Ramos (cell line): Measurements from ENCODE around the gene MAP1LC3C.
"Not testable (repeated sequence)": the region's sequence is repeated elsewhere in the genome, so short reads cannot be mapped to it uniquely, and the experiment has no call there.

Experiments
- in situ Hi-C: fragments of 300-500 bp; cut with MboI; formaldehyde crosslinking; loops from one replicate; pipeline ENCODE4 v1.14.3; 2022; ENCODE audit warnings: low sequenced_read_pairs; ENCODE audit not compliant: unreplicated experiment

The MAP1LC3C gene

DNA sequence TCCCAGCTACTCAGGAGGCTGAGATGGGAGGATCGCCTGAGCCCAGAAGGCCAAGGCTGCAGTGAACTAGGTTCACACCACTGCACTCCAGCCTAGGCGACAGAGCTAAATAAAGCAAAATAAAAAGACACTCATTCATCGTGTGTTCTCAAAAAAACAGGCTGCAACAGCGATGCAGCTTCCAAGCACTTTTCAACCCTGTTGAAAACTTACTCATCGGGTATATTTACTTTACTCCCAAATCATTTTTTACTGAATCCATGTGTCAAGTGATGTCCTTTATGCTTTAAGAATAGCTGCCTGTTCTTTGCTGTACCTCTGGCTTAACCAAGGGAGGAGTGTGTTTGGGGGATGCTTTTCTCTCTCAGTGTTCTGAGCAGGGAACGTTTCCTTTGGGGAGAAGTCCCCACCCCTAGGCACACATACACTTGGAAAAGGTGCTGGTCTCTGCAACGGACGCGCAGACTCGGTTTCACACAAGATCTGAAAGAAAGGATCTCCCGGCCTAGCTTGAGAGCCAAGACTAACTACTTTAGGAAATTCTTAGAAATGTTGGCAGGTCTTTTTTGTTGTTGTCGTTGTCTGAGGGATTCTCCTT, 1.4 kb downstream of the MAP1LC3C start:
- in situ Hi-C loops: no loop called here

DNA sequence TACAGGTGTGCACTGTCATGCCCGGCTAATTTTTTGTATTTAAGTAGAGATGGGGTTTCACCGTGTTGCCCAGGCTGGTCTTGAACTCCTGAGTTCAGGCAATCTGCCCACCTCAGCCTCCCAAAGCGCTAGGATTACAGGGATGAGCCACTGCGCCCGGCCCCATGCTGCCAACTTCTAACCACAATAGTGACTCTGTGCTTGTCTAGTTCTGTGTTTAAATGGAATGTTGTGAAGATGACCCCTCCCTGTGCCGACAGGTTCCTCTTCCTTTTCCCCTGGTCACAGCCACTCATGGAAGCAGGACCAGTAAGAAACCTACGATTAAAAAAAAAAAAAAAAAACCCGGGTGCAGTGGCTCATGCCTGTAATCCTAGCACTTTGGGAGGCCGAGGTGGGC, 4.7 kb downstream of the MAP1LC3C start:
- in situ Hi-C loops: no loop called here

DNA sequence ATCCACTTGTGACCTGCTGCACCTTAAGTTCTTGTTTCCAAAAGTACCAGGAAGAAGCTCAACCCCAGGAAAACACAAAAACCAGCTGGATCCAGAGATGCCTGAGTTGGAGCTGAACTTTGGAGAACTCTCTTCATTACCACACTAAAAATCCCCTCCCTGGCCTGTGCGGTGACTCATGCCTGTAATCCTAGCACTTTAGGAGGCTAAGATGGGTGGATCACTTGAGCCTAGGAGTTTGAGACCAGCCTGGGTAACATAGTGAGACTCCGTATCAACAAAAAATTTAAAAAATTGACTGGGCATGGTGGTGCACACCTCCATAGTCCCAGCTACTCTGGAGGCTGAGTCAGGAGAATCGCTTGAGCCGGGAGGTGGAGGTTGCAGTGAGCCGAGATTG, 6.2 kb downstream of the MAP1LC3C start:
- in situ Hi-C loops: no loop called here

DNA sequence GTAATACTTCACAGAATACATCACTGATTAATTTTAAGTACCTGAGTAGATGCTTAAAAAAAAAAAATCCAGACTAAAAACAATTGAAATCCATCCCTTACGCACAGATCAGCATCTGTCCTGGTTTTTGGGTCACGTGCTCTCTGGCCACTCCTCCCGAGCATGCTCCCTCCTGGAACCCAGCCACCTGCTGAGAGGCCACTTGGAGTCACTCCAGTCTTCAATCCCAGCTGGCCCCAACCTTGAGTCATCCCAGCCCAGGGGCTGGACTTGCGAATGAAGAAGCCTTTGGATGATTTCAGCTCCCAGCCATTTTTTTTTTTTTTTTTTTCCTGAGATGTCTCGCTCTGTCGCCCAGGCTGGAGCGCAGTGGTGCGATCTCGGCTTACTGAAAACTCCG, 8.9 kb downstream of the MAP1LC3C start:
- in situ Hi-C loops: no loop called here

DNA sequence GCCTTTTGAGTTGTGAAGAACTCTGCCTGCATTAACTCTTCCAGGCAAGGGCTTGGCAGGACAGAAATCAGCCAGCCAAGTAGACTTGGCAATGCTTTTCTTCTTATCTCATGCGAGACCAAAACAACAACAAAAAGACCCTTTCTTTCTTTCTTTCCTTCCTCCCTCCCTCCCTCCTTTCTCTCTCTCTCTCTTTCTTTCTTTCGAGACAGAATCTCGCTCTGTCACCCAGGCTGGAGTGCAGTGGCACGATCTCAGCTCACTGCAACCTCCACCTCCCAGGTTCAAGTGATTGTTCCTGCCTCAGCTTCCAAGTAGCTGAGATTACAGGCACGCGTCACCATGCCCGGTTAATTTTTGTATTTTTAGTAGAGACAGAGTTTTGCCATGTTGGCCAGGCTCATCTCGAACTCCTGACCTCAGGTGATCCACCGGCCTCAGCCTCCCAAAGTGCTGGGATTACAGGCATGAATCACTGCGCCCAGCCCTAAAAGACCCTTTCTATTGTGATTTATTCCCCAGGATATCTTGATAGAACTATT, 10.4 kb downstream of the MAP1LC3C start:
- in situ Hi-C loops: not testable (repeated sequence)

DNA sequence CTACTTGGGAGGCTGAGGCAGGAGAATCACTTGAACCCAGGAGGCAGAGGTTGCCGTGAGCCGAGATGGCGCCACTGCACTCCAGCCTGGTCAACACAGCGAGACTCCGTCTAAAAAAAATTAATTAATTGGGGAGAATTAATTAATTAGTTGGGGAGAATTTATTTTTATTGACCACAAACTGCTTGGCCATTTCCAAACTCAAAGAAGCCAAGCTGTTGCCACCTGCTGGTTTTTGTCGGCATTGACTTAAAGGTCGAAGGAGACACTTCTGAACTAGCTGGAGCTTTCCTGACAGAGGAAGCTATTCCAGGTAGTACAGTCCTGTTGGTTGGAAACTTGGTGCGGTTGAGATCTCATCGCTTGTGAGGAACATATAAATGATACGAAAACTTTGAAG, 13.1 kb downstream of the MAP1LC3C start:
- in situ Hi-C loops: no loop called here

DNA sequence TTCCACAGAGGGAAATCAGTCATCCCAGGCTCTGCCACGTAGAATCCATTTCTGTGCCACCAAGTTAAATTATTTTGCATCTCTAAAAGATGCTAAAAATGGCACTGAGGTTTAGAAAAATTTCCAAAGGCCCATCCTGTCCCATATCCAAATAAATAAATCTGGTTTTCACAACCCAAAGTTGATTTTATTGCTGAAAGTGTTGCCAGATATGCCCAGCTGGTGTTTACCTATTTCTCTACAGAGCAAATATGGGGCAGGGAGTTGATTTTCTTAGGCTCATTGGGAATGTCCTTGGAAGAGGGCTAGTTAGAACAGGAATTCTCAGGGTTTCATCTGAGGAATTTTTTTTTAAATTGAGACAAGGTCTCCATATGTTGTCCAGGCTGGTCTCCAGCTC, 19.0 kb downstream of the MAP1LC3C start:
- in situ Hi-C loops: no loop called here

DNA sequence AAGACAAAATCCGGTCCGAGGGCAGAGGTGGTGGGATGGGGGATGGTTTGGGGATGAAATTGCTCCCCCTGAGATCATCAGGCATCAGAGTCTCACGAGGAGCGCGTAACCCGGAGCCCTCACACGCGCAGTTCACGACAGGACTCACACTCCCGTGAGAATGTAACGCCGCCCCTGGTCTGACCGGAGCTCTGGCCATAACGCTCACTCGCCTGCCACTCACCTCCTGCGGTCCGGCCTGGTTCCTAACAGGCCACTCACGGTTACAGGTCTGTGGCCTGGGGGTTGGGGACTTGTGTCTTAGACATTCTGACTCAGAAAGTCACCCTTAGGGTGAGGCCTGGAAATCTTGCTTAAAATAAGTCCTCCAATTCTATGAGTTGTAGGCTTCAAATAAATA, 19.8 kb downstream of the MAP1LC3C start:
- in situ Hi-C loops: no loop called here

DNA sequence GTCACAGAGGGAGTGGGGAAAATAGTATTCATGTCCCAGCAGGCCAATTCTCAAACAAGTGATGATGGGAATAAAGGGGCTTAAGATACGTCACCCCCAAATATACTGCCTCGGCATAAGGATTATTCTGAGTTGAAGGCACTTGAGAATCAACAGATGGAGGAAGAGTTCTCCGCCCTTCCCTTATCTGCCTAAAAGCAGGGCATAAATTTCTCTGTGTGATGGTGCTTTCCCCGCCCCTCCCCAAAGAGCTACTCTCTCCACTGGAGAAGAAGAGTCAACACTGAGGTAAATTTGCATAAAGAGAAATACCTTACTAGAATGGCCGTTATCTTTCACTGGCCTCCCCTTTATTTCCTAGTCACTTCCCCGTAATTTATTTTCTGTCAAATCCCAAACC, 22.7 kb downstream of the MAP1LC3C start:
- in situ Hi-C loops: no loop called here

DNA sequence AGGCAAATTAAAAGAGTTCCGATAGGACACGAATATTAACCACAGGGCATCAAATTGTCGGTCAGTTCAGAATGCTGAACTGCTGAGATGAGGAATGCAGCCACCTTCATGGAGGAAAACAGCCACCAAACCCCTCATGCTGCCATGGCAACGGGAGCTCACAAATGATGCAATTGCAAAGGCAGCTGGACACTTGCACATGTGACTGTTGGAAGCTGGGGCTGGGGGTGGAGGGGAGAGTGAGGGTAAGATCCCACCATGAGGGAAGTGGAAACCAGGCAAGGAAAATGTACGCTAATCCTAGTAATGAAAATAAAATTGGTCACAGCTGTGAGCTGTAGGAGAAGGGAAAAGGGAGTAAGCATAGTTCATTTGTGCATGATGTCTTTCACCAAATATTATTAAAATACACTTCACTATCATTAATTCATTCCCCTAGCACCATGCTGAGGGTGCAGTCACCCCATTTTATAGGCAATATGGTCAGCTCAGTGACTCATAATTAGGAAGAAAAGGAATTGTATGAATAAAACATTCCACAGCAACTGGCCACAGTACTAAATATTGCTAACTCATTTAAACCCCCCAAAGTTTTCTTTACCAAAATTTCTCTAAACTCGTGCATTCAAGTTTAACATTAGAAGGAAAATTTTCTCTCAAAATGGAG, 26.1 kb downstream of the MAP1LC3C start:
- in situ Hi-C loops: no loop called here

DNA sequence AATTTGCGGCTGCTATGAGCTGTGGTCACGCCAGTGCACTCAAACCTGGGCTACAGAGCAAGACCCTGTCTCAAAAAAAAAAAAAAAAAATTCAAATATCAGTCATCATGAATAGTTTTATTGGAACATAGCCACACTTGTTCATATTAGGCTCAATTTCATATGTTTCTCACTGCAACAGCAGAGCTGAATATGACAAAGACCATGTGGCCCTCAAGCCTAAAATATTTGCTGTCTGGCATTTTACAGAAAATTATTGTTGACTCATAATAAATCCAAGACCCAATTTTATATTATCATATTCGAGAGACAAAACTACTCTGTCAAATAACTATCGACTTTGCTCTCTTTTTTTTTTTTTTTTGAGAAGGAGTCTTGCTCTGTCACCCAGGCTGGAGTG, 30.3 kb downstream of the MAP1LC3C start:
- in situ Hi-C loops: no loop called here

DNA sequence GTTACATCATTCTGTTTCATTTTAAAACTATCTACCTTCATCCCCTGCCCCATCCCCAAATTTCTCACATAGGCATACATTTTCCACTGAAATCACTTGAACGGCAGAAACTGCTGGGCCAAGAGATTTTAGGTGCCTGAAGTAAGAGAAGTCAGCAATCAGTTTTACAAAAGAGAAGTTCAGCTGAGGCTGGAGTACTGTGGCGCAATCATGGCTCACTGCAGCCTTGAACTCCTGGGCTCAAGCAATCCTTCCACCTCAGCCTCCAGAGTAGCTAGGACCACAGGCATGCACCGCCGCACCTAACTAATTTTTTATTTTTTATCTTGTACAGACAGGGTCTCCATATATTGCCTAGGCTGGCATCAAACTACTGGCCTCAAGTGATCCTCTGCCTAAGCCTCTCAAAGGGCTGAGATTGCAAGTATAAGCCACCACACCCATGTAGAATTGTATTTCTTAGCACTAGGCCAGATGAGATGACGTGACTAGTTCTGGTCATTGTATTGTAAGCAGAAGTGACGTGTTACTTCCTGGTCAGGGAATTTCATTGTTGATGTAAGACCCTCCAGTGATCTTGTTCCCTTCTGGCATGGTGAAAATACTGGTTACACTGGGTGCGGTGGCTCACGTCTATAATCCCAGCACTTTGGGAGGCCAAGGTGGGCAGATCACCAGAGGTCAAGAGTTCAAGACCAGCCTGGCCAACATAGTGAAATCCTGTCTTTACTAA, 34.2 kb downstream of the MAP1LC3C start:
- in situ Hi-C loops: no loop called here

DNA sequence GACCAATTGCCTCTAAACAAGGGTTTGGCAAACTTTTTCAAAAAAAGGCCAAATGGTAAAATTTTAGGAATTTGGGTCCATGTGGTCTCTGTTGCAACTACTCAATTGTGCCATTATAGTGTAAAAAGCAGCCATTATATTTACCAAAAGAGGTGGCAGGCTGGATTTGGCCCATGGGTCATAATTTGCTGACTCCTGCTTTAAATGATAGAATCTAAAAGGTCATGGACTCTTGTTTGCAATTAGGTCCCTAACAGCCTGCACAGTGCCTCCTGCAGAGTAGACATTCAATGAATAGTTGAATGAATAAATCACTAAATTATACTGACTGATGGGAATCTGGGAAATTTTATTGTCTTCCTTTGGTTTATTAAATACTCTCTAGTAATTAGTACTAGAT, 35.2 kb downstream of the MAP1LC3C start:
- in situ Hi-C loops: no loop called here

DNA sequence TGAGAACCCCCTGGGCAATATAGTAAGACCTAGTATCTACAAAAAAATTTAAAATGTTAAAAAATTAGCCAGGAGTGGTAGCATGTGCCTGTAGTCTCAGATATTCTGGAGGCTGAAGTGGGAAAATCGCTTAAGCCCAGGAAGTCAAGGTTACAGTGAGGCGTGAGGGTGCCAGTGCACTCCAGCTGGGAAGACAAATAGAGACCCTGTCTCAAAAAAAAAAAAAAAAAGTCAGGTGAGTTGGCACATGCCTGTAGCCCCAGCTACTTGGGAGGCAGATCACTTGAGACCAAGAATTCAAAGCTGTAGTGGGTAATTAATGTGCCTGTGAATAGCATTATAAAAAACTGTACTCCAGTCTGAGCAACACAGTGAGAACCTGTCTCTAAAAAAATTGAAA, 36.7 kb downstream of the MAP1LC3C start:
- in situ Hi-C loops: no loop called here

DNA sequence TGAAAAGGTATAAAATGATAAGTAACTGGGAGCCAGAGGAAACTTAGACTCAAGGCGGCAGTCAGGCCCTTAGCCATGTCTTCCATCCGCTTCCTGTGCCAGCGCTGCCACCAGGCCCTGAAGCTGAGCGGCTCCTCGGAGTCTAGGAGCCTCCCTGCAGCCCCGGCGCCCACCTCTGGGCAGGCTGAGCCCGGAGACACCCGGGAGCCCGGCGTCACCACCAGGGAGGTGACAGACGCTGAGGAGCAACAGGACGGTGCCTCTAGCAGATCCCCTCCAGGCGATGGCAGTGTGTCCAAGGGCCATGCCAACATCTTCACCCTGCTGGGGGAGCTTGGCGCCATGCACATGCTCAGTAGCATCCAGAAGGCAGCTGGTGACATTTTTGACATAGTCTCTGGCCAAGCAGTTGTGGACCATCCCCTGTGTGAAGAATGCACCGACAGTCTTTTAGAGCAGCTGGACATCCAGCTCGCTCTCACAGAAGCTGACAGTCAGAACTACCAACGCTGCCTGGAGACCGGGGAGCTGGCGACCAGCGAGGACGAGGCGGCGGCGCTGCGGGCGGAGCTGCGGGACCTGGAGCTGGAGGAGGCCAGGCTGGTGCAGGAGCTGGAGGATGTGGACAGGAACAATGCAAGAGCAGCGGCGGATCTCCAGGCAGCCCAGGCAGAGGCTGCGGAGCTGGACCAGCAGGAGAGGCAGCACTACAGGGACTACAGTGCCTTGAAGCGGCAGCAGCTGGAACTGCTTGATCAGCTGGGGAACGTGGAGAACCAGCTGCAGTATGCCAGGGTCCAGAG, 41.0 kb downstream of the MAP1LC3C start, which contains the start of gene BECN2:
Gene BECN2, plus strand, starts transcription at position 76 of the 803 bp plus-strand sequence. Its CDS starts 0 bp downstream, at position 76.
- in situ Hi-C loops: no loop called here

DNA sequence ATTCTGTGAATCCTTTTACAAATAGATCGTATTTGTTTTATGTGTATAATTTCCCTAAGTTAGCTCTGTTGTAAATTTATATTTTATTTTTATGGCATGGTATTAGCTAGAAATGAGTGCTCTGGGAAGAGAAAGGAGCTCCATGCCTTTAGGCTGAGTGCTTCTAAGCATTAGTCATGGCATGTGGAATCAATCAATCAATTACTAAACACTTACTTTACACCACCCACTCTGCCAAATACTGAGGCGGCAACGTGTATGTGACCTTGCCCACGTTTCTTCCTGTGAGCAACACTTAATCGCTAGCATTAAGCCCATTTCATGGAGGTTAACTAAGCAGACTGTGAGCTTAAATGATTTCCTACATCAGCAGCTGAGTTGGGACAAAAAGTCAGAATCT, 48.5 kb downstream of the MAP1LC3C start:
- in situ Hi-C loops: no loop called here

DNA sequence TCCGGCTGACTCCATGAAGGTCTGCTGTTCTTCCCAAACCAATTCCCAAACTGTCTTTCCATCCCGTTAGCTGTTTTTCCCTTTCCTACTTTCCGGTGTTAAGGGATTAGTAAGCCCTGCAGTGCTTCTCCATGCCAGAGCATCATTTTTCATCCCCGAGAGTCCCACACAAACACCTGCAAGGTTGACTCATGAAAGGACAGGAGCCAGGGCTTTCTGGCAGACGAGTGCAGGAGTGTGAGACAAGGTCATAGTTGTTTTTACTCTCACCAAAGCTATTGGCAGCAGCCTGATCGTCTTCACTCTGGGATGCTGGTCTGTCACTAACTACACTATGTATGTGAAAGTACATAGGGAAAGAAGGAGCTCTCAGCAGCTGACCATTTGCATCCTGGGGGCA, 51.5 kb downstream of the MAP1LC3C start:
- in situ Hi-C loops: no loop called here
